Adrenal gland (tissue), 12 donors: ENCODE results near the gene RAI14. TPM values are rescaled to one million over a fixed set of nuclear protein-coding genes. Genes with fewer than 3 reads are reported as not detected.

ENCODE experiments used
- DNase-seq, 7 donors: peaks; one replicate each; pipeline ENCODE4 v3.0.0-alpha.2; 2019 to 2020
- H3K27ac ChIP-seq, 5 donors: fragments of 200-600 bp; sonication (generic) in 4 of 5; 1 replicate in 3 of 5; 2 replicates in 2 of 5; pipeline versions ENCODE4 v1.5.1 to v1.8.0; 2016 to 2020; ENCODE audit warnings: mild to moderate bottlenecking in 1 of 5
- H3K27me3 ChIP-seq: fragments of 200-600 bp; 2 replicates; pipeline ENCODE4 v1.8.0; 2021
- H3K36me3 ChIP-seq, 2 donors: fragments of 200-600 bp; replicated peaks in 1 of 2; 1 replicate in 1 of 2; 2 replicates in 1 of 2; pipeline versions ENCODE4 v1.5.1 to v1.8.0; 2018 to 2022
- H3K4me1 ChIP-seq, 2 donors: fragments of 200-600 bp; replicated peaks in 1 of 2; 1 replicate in 1 of 2; 2 replicates in 1 of 2; pipeline versions ENCODE4 v1.5.1 to v1.8.0; 2018 to 2021
- H3K4me3 ChIP-seq, 4 donors: fragments of 200-600 bp; sonication (generic) in 3 of 4; one replicate each; pipeline ENCODE4 v1.5.1; 2016 to 2018
- H3K9me3 ChIP-seq, 3 donors: fragments of 200-600 bp; sonication (generic) in 1 of 3; replicated peaks in 1 of 3; 1 replicate in 2 of 3; 2 replicates in 1 of 3; pipeline versions ENCODE4 v1.5.1 to v1.8.0; 2016 to 2021
- POLR2A ChIP-seq, 2 donors: fragments of 450-650 bp; IDR thresholded peaks; one replicate each; pipeline ENCODE4 v1.6.1; 2017; ENCODE audit warnings: antibody characterized with exemption in 2 of 2, mild to moderate bottlenecking in 2 of 2, moderate library complexity in 1 of 2
- WGBS, 4 donors: extraction: QIAGEN DNeasy Blood & Tissue Kit in 2 of 4; methylation state at CpG; one replicate each; pipeline versions ENCODE4 v1.1.5 to v1.1.7; 2013 to 2017; 5-methylcytosine and 5-hydroxymethylcytosine counted together
- intact Hi-C, 2 donors: fragments of 100-400 bp; cut with DNase I; formaldehyde crosslinking; loops; one replicate each; pipeline versions ENCODE4 v1.14.1 to v1.15.0; 2022 to 2023
- polyA plus RNA-seq, 3 donors: library from polyadenylated mRNA; stranded (reverse); fragments of 200-250 nt in 2 of 3; fragments of 350-450 nt in 1 of 3; fragmentation: Illumina TruSeq in 1 of 3; extraction: RNeasy Lipid Tissue Mini Kit (QIAGEN cat#74804) in 1 of 3; gene quantifications; one replicate each; pipeline ENCODE4 v1.2.3, GENCODE V29; 2013 to 2014
- total RNA-seq, 9 donors: library from RNA; depleted of rRNA in 4 of 9; stranded (reverse); fragments of >200 nt in 4 of 9; fragments of 120-200 nt in 1 of 9; fragmentation: NEBNext Ultra II Directional in 1 of 9; extraction: Animal tissue kit (Norgen Biotek cat#: 25700) in 1 of 9; gene quantifications; one replicate each; pipeline versions ENCODE4 v1.1.0 to v1.2.4, GENCODE V29; 2013 to 2023
- TF ChIP-seq, protein P1 (sequence below), 6 experiments: fragments of 450-650 bp in 4 of 6; fragments of 200-600 bp in 2 of 6; sonication (generic) in 1 of 6; IDR thresholded peaks; 1 replicate in 5 of 6; 2 replicates in 1 of 6; pipeline versions ENCODE4 v1.5.1 to v1.8.0; 2016 to 2021; ENCODE audit warnings: antibody characterized with exemption in 6 of 6, mild to moderate bottlenecking in 2 of 6, moderate library complexity in 1 of 6
- donor health status: healthy with polysubstance abuse.
- donor health status: Bipolar disorder and iron deficiency.
- donor health status: DM: yes; HTN: yes; CAD: no.
- donor health status: DM: no; HTN: no; CAD: no.
- donor health status: DM: no; HTN: no; CAD: no.
- donor health status: DM: yes; HTN: yes; CAD: no.

Gene RAI14
- total and polyA plus RNA-seq, 12 donors: 9.1 to 158 (median 28.5) TPM

DNA sequence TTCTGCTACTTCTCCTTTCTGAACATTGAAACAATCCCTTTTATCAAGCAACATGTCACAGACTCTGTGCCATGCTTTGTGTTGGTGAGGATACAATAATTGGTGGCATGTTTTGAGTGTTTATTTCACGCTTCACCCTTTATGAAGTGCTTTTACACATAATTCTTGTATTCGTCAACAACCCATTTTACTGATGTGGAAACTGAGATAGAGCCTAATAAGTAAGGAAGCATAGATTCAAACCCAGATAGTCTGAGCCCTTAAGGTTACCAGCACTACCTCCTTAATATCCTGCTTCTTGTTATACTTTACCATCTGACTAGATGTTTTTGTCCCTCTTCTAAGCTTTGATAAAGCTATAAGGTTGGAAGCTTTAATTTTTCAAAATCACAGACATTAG, 133.5 kb downstream of the RAI14 start:
- H3K27ac ChIP-seq: peak overlapping the region in 3 of 5 donors; percentile 50 to 69 (median 58)
- intact Hi-C loops: no loop called here
- 89 to 96% (median 93%) methylated on average over 2 of the region's 2 CpGs for WGBS, 4 donors

GRCh38 chr5:34790069-34790468, 133.9 kb downstream of the RAI14 start:
- WGBS, 4 donors: 55 to 64% (median 59%) methylated on average over 1 of the region's 1 CpG
- no peak for TF ChIP-seq POLR2A (IDR thresholded peaks at IDR 0.05)
- TF ChIP-seq, protein P1, sequence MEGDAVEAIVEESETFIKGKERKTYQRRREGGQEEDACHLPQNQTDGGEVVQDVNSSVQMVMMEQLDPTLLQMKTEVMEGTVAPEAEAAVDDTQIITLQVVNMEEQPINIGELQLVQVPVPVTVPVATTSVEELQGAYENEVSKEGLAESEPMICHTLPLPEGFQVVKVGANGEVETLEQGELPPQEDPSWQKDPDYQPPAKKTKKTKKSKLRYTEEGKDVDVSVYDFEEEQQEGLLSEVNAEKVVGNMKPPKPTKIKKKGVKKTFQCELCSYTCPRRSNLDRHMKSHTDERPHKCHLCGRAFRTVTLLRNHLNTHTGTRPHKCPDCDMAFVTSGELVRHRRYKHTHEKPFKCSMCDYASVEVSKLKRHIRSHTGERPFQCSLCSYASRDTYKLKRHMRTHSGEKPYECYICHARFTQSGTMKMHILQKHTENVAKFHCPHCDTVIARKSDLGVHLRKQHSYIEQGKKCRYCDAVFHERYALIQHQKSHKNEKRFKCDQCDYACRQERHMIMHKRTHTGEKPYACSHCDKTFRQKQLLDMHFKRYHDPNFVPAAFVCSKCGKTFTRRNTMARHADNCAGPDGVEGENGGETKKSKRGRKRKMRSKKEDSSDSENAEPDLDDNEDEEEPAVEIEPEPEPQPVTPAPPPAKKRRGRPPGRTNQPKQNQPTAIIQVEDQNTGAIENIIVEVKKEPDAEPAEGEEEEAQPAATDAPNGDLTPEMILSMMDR (IDR thresholded peaks at IDR 0.05): no peak
- Histone ChIP-seq H3K27ac (no peak overlapping the region), H3K9me3 (no peaks in the 10 kb centered on the region), H3K27me3 (no peaks in the 10 kb centered on the region), H3K4me3 (no peak overlapping the region), H3K36me3 (no peaks in the 10 kb centered on the region), H3K4me1 (peaks cover 13 to 22% of the 10 kb centered on the region in 2 donors)
- intact Hi-C loops: no loop called here
- no peak for DNase-seq

More for the DNA sequence above, 133.5 kb downstream of the RAI14 start:
- no peaks in the 10 kb centered on the region for H3K9me3 ChIP-seq
- H3K27me3 ChIP-seq: no peaks in the 10 kb centered on the region
- peaks cover 13 to 22% of the 10 kb centered on the region in 2 donors for H3K4me1 ChIP-seq
- no peak for DNase-seq
- H3K36me3 ChIP-seq: no peaks in the 10 kb centered on the region
- no peak overlapping the region for H3K4me3 ChIP-seq
- no peak for TF ChIP-seq POLR2A (IDR thresholded peaks at IDR 0.05)
- TF ChIP-seq, protein P1 (IDR thresholded peaks at IDR 0.05): no peak

- Histone ChIP-seq H3K9me3 (no peaks in the 10 kb centered on the region), H3K27ac (peak overlapping the region; percentile 3 to 86 (median 68)), H3K27me3 (no peaks in the 10 kb centered on the region), H3K4me1 (peaks cover 13 to 22% of the 10 kb centered on the region in 2 donors), H3K4me3 (no peak overlapping the region), H3K36me3 (no peaks in the 10 kb centered on the region)
- 33 to 43% (median 35%) methylated on average over 3 to 5 of the region's 5 CpGs for WGBS, 4 donors
- intact Hi-C loops: no loop called here
- peak; percentile 30 to 75 (median 59) for DNase-seq
- TF ChIP-seq POLR2A (IDR thresholded peaks at IDR 0.05): peak in 1 of 2 donors; percentile 54
- TF ChIP-seq, protein P1 (IDR thresholded peaks at IDR 0.05): no peak
Observed at GRCh38 chr5:34791761-34792244, 135.7 kb downstream of the RAI14 start.

GRCh38 chr5:34802834-34803563, 146.9 kb downstream of the RAI14 start:
- 77 to 97% (median 87%) methylated on average over 7 to 9 of the region's 9 CpGs for WGBS, 4 donors
- no peak for DNase-seq
- H3K36me3 ChIP-seq: no peaks in the 10 kb centered on the region
- no peak for TF ChIP-seq POLR2A (IDR thresholded peaks at IDR 0.05)
- TF ChIP-seq, protein P1 (IDR thresholded peaks at IDR 0.05): no peak
- no peak overlapping the region for H3K4me3 ChIP-seq
- H3K4me1 ChIP-seq: no peaks in the 10 kb centered on the region
- H3K27me3 ChIP-seq: no peaks in the 10 kb centered on the region
- no peak overlapping the region for H3K27ac ChIP-seq
- H3K9me3 ChIP-seq: no peaks in the 10 kb centered on the region
- intact Hi-C loops: no loop called here
